ENCODE results near the gene SERTAD2.

The SERTAD2 gene

GRCh38 chr2:64672708-64673107 lies 19.0 kb upstream of the SERTAD2 start:
- no peak for DNase-seq

GRCh38 chr2:64670047-64670446 lies 16.3 kb upstream of the SERTAD2 start:
- DNase-seq = no peak

- DNase-seq = no peak
Observed at GRCh38 chr2:64669288-64669687, 15.6 kb upstream of the SERTAD2 start.

- DNase-seq = no peak
Observed at GRCh38 chr2:64668542-64668941, 14.8 kb upstream of the SERTAD2 start.

- no peak for DNase-seq
Observed at GRCh38 chr2:64667535-64667934, 13.8 kb upstream of the SERTAD2 start.

GRCh38 chr2:64666810-64667438 lies 13.2 kb upstream of the SERTAD2 start:
- DNase-seq = no peak

GRCh38 chr2:64665709-64666108 lies 12.0 kb upstream of the SERTAD2 start:
- no peak for DNase-seq

- no peak for DNase-seq
Observed at GRCh38 chr2:64663402-64663801, 9.7 kb upstream of the SERTAD2 start.

GRCh38 chr2:64661741-64662169 lies 8.0 kb upstream of the SERTAD2 start:
- no peak for DNase-seq

GRCh38 chr2:64659252-64659651 lies 5.5 kb upstream of the SERTAD2 start:
- no peak for DNase-seq

- no peak for DNase-seq
Observed at GRCh38 chr2:64658269-64658668, 4.6 kb upstream of the SERTAD2 start.

GRCh38 chr2:64657411-64657810 lies 3.7 kb upstream of the SERTAD2 start:
- no peak for DNase-seq

- no peak for DNase-seq
Observed at GRCh38 chr2:64656379-64656778, 2.7 kb upstream of the SERTAD2 start.

GRCh38 chr2:64655873-64656272 lies 2.2 kb upstream of the SERTAD2 start:
- DNase-seq = no peak

GRCh38 chr2:64655018-64655664 lies 1.4 kb upstream of the SERTAD2 start:
- DNase-seq = no peak

GRCh38 chr2:64654063-64654811 lies 524 bp upstream of the SERTAD2 start:
- peak; percentile 60 for DNase-seq

- no peak for DNase-seq
Observed at GRCh38 chr2:64652231-64653108, 1.2 kb downstream of the SERTAD2 start.

- DNase-seq = no peak
Observed at GRCh38 chr2:64651590-64651989, 2.1 kb downstream of the SERTAD2 start.

GRCh38 chr2:64650722-64651338 lies 2.9 kb downstream of the SERTAD2 start:
- no peak for DNase-seq

GRCh38 chr2:64650296-64650695 lies 3.4 kb downstream of the SERTAD2 start:
- DNase-seq = no peak

GRCh38 chr2:64649626-64650025 lies 4.1 kb downstream of the SERTAD2 start:
- no peak for DNase-seq

- no peak for DNase-seq
Observed at GRCh38 chr2:64649013-64649484, 4.7 kb downstream of the SERTAD2 start.

Data from activated gamma-delta T cell (primary cell).